HPDE6-E6E7 (cell line): ENCODE results near the gene PRMT5.

ENCODE experiments used
- DNase-seq: peaks from one replicate; pipeline ENCODE4 v3.0.0; 2011; ENCODE audit warnings: missing footprints; ENCODE audit errors: extremely low spot score

PRMT5 gene

GRCh38 chr14:22875748-22876319 lies 53.3 kb downstream of the PRMT5 start:
- DNase-seq = no peak

- no peak for DNase-seq
Observed at GRCh38 chr14:22875003-22875747, 54.0 kb downstream of the PRMT5 start.

- DNase-seq = no peak
Observed at GRCh38 chr14:22872833-22873520, 56.2 kb downstream of the PRMT5 start.

GRCh38 chr14:22872033-22872832 lies 56.9 kb downstream of the PRMT5 start:
- no peak for DNase-seq

GRCh38 chr14:22871224-22872032 lies 57.7 kb downstream of the PRMT5 start, which contains the start of gene LRP10:
Gene LRP10 (plus strand): TSS chr14:22871740. CDS start chr14:22872304, 564 bp downstream.
- peak; percentile 83 for DNase-seq

- DNase-seq = no peak
Observed at GRCh38 chr14:22870811-22871223, 58.4 kb downstream of the PRMT5 start.
